MM.1S (cell line): ENCODE measurements around the gene ANXA11.

Source experiments
- DNase-seq: peaks from one replicate; pipeline ENCODE4 v3.0.0-alpha.2; 2015
- H2AFZ ChIP-seq: fragments of 300-600 bp; sonication (generic); 2 replicates; pipeline ENCODE4 v1.6.0; 2016; ENCODE audit warnings: antibody characterized with exemption, low read length
- H3F3A ChIP-seq: fragments of 300-600 bp; sonication (generic); 2 replicates; pipeline ENCODE4 v1.6.1; 2016; ENCODE audit warnings: mild to moderate bottlenecking, antibody characterized with exemption, low read length, moderate library complexity, mixed read lengths; ENCODE audit not compliant: insufficient read depth
- H3K27ac ChIP-seq: fragments of 300-600 bp; sonication (generic); 2 replicates; pipeline ENCODE4 v1.5.1; 2016; ENCODE audit warnings: mild to moderate bottlenecking, low read length
- H3K27me3 ChIP-seq: fragments of 300-600 bp; sonication (generic); replicated peaks from 2 replicates; pipeline ENCODE4 v1.6.0; 2016; ENCODE audit warnings: low read length; ENCODE audit not compliant: insufficient read depth
- H3K36me3 ChIP-seq: fragments of 300-600 bp; sonication (generic); replicated peaks from 2 replicates; pipeline ENCODE4 v1.6.1; 2016; ENCODE audit warnings: mild to moderate bottlenecking, low read length, mixed read lengths; ENCODE audit not compliant: insufficient read depth
- H3K4me1 ChIP-seq: fragments of 300-600 bp; sonication (generic); 2 replicates; pipeline ENCODE4 v1.6.1; 2016; ENCODE audit warnings: low read length, mixed read lengths
- H3K4me2 ChIP-seq: fragments of 300-600 bp; sonication (generic); 2 replicates; pipeline ENCODE4 v1.6.0; 2016; ENCODE audit warnings: low read depth, low read length
- H3K4me3 ChIP-seq: fragments of 300-600 bp; sonication (generic); 2 replicates; pipeline ENCODE4 v1.5.1; 2016; ENCODE audit warnings: low read length, mixed read lengths
- H3K79me2 ChIP-seq: fragments of 300-600 bp; sonication (generic); 2 replicates; pipeline ENCODE4 v1.6.1; 2016; ENCODE audit warnings: mixed run types, low read length, mixed read lengths
- H3K9ac ChIP-seq: fragments of 300-600 bp; sonication (generic); 2 replicates; pipeline ENCODE4 v1.6.1; 2016; ENCODE audit warnings: low read length, mixed read lengths
- H3K9me2 ChIP-seq: fragments of 300-600 bp; sonication (generic); replicated peaks from 2 replicates; pipeline ENCODE4 v1.6.1; 2016; ENCODE audit warnings: mild to moderate bottlenecking, low read length, mixed read lengths; ENCODE audit not compliant: insufficient read depth
- H3K9me3 ChIP-seq: fragments of 300-600 bp; sonication (generic); replicated peaks from 2 replicates; pipeline ENCODE4 v1.6.1; 2016; ENCODE audit warnings: mild to moderate bottlenecking, low read length, mixed read lengths; ENCODE audit not compliant: insufficient read depth
- H4K20me1 ChIP-seq: fragments of 300-600 bp; sonication (generic); 2 replicates; pipeline ENCODE4 v1.6.1; 2016; ENCODE audit warnings: mild to moderate bottlenecking, low read length, moderate library complexity, mixed read lengths; ENCODE audit not compliant: insufficient read depth
- EZH2 ChIP-seq: fragments of 300-600 bp; sonication (generic); optimal IDR thresholded peaks from 2 replicates; pipeline ENCODE3; 2017; ENCODE audit warnings: low read depth, mild to moderate bottlenecking, antibody characterized with exemption, low read length, mixed read lengths
- EZH2phosphoT487 ChIP-seq: fragments of 300-600 bp; sonication (generic); IDR thresholded peaks from 2 replicates; pipeline ENCODE4 v1.6.1; 2018; ENCODE audit warnings: antibody characterized with exemption, low read length
- TF ChIP-seq, protein P1 (sequence below): fragments of 300-600 bp; sonication (generic); IDR thresholded peaks from 2 replicates; pipeline ENCODE4 v1.5.1; 2016; ENCODE audit warnings: antibody characterized with exemption, low read length, mixed read lengths

ANXA11 gene

DNA sequence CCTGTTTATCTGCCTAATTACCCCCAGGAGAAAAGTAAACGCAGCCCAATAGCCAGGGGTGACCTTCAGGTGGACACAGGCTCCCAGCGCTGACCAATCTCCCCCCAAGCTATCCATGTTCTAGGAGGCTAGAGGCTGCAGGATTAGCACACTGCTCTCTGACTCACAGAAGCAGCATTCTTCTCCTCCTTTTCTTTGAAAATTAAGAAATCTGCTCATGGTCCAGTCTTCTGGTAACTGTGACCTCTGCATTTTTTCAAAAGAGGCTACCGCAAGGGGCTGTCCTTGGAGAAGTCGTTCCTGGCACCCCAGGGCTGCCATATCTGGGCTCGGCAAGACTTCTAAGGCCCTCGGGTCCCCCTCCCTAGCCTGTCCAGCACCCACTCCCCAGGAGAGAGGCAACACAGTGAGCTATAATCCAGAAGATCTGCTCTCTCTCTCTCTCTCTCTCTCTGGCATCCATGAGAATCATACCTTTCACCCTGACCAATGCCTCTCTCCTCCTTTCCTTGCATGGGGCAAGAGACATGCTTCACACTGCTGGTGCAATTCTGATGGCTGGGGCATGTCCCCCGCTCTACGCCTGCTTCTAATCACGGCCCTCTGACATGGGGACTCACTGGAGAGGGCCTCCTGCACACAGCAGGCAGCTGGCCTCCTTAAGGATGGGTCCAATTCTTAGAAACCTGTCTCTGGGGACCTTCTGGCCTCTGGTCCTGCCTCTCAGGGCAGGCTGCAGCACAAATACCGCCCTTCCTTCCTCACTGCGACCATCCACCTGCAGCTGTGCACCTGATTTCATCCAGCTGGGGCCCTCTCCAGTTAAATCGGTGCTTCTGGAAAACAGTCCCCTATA lies 27.3 kb downstream of the ANXA11 start:
- H3K4me2 ChIP-seq = no peak overlapping the region
- H3K27ac ChIP-seq = no peak overlapping the region

GRCh38 chr10:80176526-80176925 lies 28.8 kb downstream of the ANXA11 start:
- TF ChIP-seq, protein P1, sequence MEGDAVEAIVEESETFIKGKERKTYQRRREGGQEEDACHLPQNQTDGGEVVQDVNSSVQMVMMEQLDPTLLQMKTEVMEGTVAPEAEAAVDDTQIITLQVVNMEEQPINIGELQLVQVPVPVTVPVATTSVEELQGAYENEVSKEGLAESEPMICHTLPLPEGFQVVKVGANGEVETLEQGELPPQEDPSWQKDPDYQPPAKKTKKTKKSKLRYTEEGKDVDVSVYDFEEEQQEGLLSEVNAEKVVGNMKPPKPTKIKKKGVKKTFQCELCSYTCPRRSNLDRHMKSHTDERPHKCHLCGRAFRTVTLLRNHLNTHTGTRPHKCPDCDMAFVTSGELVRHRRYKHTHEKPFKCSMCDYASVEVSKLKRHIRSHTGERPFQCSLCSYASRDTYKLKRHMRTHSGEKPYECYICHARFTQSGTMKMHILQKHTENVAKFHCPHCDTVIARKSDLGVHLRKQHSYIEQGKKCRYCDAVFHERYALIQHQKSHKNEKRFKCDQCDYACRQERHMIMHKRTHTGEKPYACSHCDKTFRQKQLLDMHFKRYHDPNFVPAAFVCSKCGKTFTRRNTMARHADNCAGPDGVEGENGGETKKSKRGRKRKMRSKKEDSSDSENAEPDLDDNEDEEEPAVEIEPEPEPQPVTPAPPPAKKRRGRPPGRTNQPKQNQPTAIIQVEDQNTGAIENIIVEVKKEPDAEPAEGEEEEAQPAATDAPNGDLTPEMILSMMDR = no peak
- TF ChIP-seq EZH2phosphoT487 (no peak), EZH2 (no peak)
- H3K79me2 ChIP-seq = peaks cover 95% of the 10 kb centered on the region

More for the DNA sequence above, 27.3 kb downstream of the ANXA11 start:
- H3K4me1 ChIP-seq = no peaks in the 10 kb centered on the region
- peaks cover 10% of the 10 kb centered on the region; the same call in 1 of the 2 replicates for H4K20me1 ChIP-seq
- no peaks in the 10 kb centered on the region for H3K9me3 ChIP-seq
- no peaks in the 10 kb centered on the region for H3K9me2 ChIP-seq
- DNase-seq = no peak
- H3K79me2 ChIP-seq = peaks cover 95% of the 10 kb centered on the region
- peaks cover 5% of the 10 kb centered on the region; the same call in 1 of the 2 replicates for H3K36me3 ChIP-seq
- no peak overlapping the region for H3K4me3 ChIP-seq
- TF ChIP-seq EZH2phosphoT487 (no peak), EZH2 (no peak)
- TF ChIP-seq, protein P1 = no peak
- no peak overlapping the region for H2AFZ ChIP-seq
- no peaks in the 10 kb centered on the region for H3K27me3 ChIP-seq
- H3F3A ChIP-seq = no peaks in the 10 kb centered on the region
- no peak overlapping the region for H3K9ac ChIP-seq

GRCh38 chr10:80174641-80175395 lies 30.5 kb downstream of the ANXA11 start:
- Histone ChIP-seq H3K9ac (no peak overlapping the region), H3K36me3 (0 out of 2 replicates have a peak, but pooled peaks cover 5% of the 10 kb centered on the region)

More at GRCh38 chr10:80176526-80176925, 28.8 kb downstream of the ANXA11 start:
- Histone ChIP-seq H2AFZ (no peak overlapping the region), H3F3A (no peaks in the 10 kb centered on the region), H4K20me1 (peaks cover 4% of the 10 kb centered on the region; the same call in 1 of the 2 replicates), H3K4me2 (no peak overlapping the region), H3K27ac (no peak overlapping the region), H3K27me3 (no peaks in the 10 kb centered on the region), H3K9me3 (no peaks in the 10 kb centered on the region), H3K9ac (no peak overlapping the region), H3K4me3 (no peak overlapping the region), H3K36me3 (peaks cover 5% of the 10 kb centered on the region; the same call in 1 of the 2 replicates), H3K9me2 (no peaks in the 10 kb centered on the region), H3K4me1 (no peaks in the 10 kb centered on the region)
- DNase-seq = no peak

More at GRCh38 chr10:80174641-80175395, 30.5 kb downstream of the ANXA11 start:
- Histone ChIP-seq H3K79me2 (peaks cover 95% of the 10 kb centered on the region), H3K9me2 (no peaks in the 10 kb centered on the region), H3K4me3 (no peak overlapping the region), H3K4me2 (no peak overlapping the region), H3K27ac (no peak overlapping the region), H4K20me1 (peaks cover 4% of the 10 kb centered on the region; the same call in 1 of the 2 replicates), H3K4me1 (no peaks in the 10 kb centered on the region), H3K27me3 (no peaks in the 10 kb centered on the region), H2AFZ (no peak overlapping the region), H3F3A (no peaks in the 10 kb centered on the region), H3K9me3 (no peaks in the 10 kb centered on the region)
- TF ChIP-seq, protein P1 = no peak
- TF ChIP-seq EZH2 (no peak), EZH2phosphoT487 (no peak)
- DNase-seq = no peak
